HG03460 (cell line): ENCODE results near the gene GMNN.

Experiments used
- ATAC-seq: cut with Tn5 transposase; IDR thresholded peaks from one replicate; pipeline ENCODE4 v1.9.1; 2021; ENCODE audit not compliant: unreplicated experiment

Gene GMNN

GRCh38 chr6:24799541-24799915 is 24.8 kb downstream of the GMNN start:
- ATAC-seq = no peak

GRCh38 chr6:24802271-24803059 is 27.7 kb downstream of the GMNN start:
- no peak for ATAC-seq

- ATAC-seq = no peak
Measured at GRCh38 chr6:24807584-24807983, 32.8 kb downstream of the GMNN start.

DNA sequence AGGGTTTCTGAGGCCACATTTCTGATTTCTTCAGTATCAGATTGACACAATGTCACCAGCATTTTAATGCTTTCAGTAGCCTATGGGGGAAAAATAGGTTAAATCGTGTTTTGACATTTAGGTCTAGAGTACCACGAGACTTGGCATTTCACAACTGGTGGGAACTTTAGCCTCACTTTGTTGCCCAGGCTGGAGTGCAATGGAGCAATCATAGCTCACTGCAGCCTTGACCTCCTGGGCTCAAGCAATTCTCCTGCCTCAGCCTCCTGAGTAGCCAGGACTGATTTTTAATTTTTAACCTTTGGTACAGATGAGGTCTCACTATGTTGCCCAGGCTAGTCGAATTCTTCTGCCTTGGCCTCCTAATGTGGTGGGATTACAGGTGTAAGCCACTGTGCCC is 35.0 kb downstream of the GMNN start:
- no peak for ATAC-seq

DNA sequence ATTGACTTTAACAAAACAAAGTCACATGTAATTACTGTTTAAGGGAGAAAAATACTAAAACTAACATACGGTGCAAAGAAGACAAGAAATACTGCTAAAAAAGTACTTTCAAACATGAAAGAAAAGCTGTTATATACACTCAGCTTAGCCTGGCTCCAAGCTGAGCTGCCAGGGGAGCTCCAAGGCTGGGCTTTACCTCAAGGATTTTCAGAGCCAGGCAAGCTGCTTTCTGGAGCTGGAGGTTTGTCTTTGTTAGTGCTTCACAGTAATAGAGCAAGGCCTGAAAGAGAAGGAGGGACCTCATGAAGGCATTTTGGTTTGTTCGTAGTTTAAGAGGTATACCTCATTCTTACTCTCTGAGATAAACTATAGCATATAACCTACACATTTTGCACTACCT is 43.6 kb downstream of the GMNN start:
- ATAC-seq = no peak

GRCh38 chr6:24821860-24822444 is 47.2 kb downstream of the GMNN start:
- ATAC-seq = no peak

- no peak for ATAC-seq
Measured at GRCh38 chr6:24822696-24823095, 48.0 kb downstream of the GMNN start.

DNA sequence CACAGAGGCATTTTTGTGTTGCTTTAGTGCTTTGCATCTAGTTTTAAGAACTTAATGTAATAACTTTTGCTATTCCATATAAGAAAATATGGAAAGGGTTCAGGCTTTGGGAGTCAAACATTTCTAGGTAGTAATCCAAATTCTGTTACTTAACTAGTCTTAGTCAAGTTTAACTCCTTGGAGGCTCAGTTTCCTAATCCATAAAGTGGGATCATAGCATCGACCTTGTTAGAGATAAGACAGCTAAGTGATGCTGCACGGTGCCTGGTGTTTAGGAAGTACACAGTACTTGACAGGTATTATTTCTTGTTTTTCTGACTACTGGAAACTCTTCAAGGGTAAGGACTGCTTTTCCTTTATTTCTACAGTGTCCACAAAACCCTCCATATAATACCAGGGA is 48.4 kb downstream of the GMNN start:
- ATAC-seq = no peak

- no peak for ATAC-seq
Measured at GRCh38 chr6:24824142-24824938, 49.6 kb downstream of the GMNN start.

DNA sequence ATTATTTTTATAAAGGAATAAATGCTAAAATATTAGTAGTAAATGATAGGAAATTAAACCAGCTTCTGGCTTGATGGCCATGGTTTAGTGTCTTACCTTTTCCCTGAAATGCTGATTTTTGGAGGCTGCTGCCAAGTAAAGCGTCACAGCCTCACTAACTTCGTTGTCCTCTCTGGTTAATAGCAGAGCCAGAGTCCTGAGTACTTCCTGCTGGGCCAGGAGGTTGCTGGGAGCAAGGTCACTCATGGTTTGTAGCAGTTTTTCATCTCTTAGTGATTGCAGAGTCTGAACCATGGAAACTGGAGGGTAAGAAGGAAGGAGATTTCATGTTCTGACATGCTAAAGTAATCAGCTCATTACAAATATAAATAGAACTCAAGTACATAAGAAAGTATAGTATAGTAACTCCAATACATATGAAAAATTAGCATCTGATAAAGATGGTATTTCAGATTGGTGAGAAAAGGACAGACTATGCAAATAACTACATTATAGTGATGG is 50.4 kb downstream of the GMNN start:
- ATAC-seq = no peak

DNA sequence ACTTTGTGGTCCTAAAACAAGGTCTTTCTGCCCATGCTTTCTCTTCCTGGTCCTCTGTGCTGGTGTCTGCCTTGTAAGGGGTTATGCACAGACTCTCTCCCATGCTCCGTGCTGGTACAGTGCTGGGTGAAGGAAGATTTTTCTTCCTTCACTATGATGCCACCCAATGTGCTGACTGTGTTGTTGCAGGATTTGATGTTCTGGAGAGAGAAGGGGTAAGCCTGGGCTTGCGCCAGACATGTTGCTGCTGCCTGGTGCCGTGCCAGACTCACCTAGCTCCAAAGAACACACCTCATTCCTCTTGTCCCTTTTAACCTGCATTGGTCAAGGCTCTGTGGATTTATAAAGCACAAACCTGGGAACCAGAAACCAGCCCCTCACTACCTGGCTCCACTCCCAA is 52.4 kb downstream of the GMNN start:
- no peak for ATAC-seq

- no peak for ATAC-seq
Measured at GRCh38 chr6:24827970-24828369, 53.2 kb downstream of the GMNN start.

- ATAC-seq = no peak
Measured at GRCh38 chr6:24829657-24830056, 54.9 kb downstream of the GMNN start.

GRCh38 chr6:24831771-24832716 is 57.3 kb downstream of the GMNN start:
- ATAC-seq = no peak

GRCh38 chr6:24832794-24833193 is 58.1 kb downstream of the GMNN start:
- ATAC-seq = no peak

DNA sequence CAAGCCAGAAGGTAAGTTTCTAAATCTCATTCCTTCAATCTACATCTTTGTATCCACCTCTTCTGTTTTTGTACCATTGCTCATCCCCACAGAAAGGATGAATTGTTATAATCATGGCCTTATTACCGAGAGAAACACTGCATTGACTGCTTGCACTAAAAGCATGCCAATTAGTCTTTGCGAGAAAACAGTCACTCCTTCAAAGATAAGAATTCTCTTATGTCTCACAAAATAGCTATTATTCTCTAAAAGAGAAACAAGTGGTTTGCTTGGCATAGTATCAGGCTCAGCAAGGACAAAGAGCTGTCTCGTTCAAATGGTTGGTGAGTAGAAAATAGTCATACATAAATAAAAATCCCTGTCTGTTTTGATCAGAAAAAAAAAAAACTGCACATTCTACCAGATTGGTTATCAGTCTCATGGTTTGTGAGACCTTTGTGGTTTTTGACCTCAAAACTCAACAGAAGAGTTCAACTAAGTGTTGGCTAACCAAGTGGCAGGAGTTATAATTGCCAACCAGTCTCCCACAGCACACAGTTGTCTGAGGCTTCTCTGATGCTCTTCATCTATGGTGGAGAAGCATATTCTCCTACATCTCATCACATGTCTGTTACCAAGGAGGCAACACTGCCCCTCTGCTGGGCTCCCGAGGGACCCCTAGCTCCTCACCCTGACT is 59.1 kb downstream of the GMNN start:
- ATAC-seq = no peak
